ENCODE results near the gene LETMD1.

GRCh38 chr12:51080136-51080535, 32.0 kb downstream of the LETMD1 start:
- no peak for TF ChIP-seq CTCF (IDR thresholded peaks at IDR 0.05)
- TF ChIP-seq EZH2 (IDR thresholded peaks at IDR 0.05; ENCODE audit: borderline replicate concordance, insufficient read depth, low read depth, low read length, poor library complexity, severe bottlenecking), result no peak

Data from B cell (primary cell).